Measurements from ENCODE around the gene ABLIM3.

Gene ABLIM3

DNA sequence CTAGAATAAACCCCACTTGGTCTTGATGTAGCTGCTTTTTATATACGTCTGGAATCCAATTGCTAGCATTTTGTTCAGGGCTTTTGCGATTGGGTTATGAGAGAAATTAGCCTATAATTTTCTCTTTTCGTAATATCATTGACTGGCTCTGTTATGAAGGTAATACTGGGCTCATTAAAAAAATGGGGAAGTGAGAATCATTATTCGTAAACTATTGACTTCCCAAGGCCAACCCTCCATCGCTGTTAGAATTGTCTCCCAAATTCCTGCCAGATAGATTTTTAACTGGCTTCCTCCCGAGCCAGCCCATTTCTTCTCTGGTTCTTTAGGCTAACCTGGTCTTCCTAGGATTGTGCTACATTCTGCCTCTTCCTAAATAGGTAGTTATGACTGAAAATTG, 168.1 kb downstream of the ABLIM3 start:
- DNase-seq (ENCODE audit: low spot score) = no peak
